Neural cell (in vitro differentiated cells): Measurements from ENCODE around the gene UBE3D. TPM values are rescaled to one million over a fixed set of nuclear protein-coding genes. Genes with fewer than 3 reads are reported as not detected.

Experiments
- H2AFZ ChIP-seq: fragments of 200-600, 300-800 bp; sonication (generic), shearing (Covaris generic); 2 replicates; pipeline ENCODE4 v1.6.0; 2014; ENCODE audit warnings: low read depth, mild to moderate bottlenecking, antibody characterized with exemption, low read length, moderate library complexity
- H3F3A ChIP-seq: fragments of 200-600 bp; shearing (Covaris generic); 2 replicates; pipeline ENCODE4 v1.6.1; 2016; ENCODE audit warnings: mild to moderate bottlenecking, moderate library complexity, mixed read lengths, antibody characterized with exemption, low read length; ENCODE audit not compliant: insufficient read depth, poor library complexity, severe bottlenecking
- H3K27ac ChIP-seq: fragments of 200-600, 300-800 bp; sonication (generic), shearing (Covaris generic); 2 replicates; pipeline ENCODE4 v1.5.1; 2014; ENCODE audit warnings: mild to moderate bottlenecking, low read length, moderate library complexity
- H3K27me3 ChIP-seq: fragments of 300-800, 200-600 bp; sonication (generic), shearing (Covaris generic); 2 replicates; pipeline ENCODE4 v1.6.0; 2014; ENCODE audit warnings: mild to moderate bottlenecking, low read depth, low read length, moderate library complexity; ENCODE audit not compliant: insufficient read depth
- H3K36me3 ChIP-seq: fragments of 300-800, 200-600 bp; sonication (generic), shearing (Covaris generic); 2 replicates; pipeline ENCODE4 v1.5.1; 2014; ENCODE audit warnings: mild to moderate bottlenecking, antibody characterized with exemption, low read length, moderate library complexity; ENCODE audit not compliant: insufficient read depth
- H3K4me2 ChIP-seq: fragments of 300-800, 200-600 bp; sonication (generic), shearing (Covaris generic); 2 replicates; pipeline ENCODE4 v1.6.0; 2014; ENCODE audit warnings: mild to moderate bottlenecking, low read length
- H3K4me3 ChIP-seq: fragments of 300-800, 200-600 bp; sonication (generic), shearing (Covaris generic); 2 replicates; pipeline ENCODE4 v1.5.1; 2014; ENCODE audit warnings: mild to moderate bottlenecking, low read length, moderate library complexity
- H3K79me2 ChIP-seq: fragments of 200-600 bp; shearing (Covaris generic); replicated peaks from 2 replicates; pipeline ENCODE4 v1.6.0; 2014; ENCODE audit warnings: mild to moderate bottlenecking, low read length, moderate library complexity; ENCODE audit not compliant: insufficient read depth
- H3K9ac ChIP-seq: fragments of 300-800, 200-600 bp; sonication (generic), shearing (Covaris generic); 2 replicates; pipeline ENCODE4 v1.6.1; 2016; ENCODE audit warnings: mild to moderate bottlenecking, low read length, mixed read lengths
- H3K9me2 ChIP-seq: fragments of 200-600 bp; shearing (Covaris generic); 2 replicates; pipeline ENCODE4 v1.6.1; 2016; ENCODE audit warnings: mild to moderate bottlenecking, low read length, mixed read lengths; ENCODE audit not compliant: insufficient read depth
- H3K9me3 ChIP-seq: fragments of 200-600, 300-800 bp; sonication (generic), shearing (Covaris generic); 2 replicates; pipeline ENCODE4 v1.6.1; 2016; ENCODE audit warnings: mild to moderate bottlenecking, mixed run types, low read length, moderate library complexity, mixed read lengths
- H4K20me1 ChIP-seq: fragments of 200-600 bp; shearing (Covaris generic); 2 replicates; pipeline ENCODE4 v1.6.1; 2016; ENCODE audit warnings: mild to moderate bottlenecking, mixed run types; ENCODE audit not compliant: insufficient read depth
- CTCF ChIP-seq: fragments of 450-650 bp; IDR thresholded peaks from 2 replicates; pipeline ENCODE4 v1.5.1; 2014; ENCODE audit warnings: antibody characterized with exemption, mild to moderate bottlenecking, moderate library complexity; ENCODE audit not compliant: poor library complexity, severe bottlenecking
- EP300 ChIP-seq: fragments of 450-650 bp; conservative IDR thresholded peaks from 2 replicates; pipeline ENCODE4 v1.6.1; 2014; ENCODE audit warnings: antibody characterized with exemption, mild to moderate bottlenecking, moderate library complexity; ENCODE audit not compliant: poor library complexity, severe bottlenecking
- EZH2 ChIP-seq: fragments of 200-600, 300-800 bp; shearing (Covaris generic), sonication (generic); IDR thresholded peaks from 2 replicates; pipeline ENCODE4 v1.6.1; 2014; ENCODE audit warnings: antibody characterized with exemption, low read length, borderline replicate concordance, mild to moderate bottlenecking; ENCODE audit not compliant: insufficient read depth, poor library complexity, severe bottlenecking
- MXI1 ChIP-seq: fragments of 450-650 bp; conservative IDR thresholded peaks from 2 replicates; pipeline ENCODE4 v1.6.1; 2014; ENCODE audit warnings: antibody characterized with exemption, mild to moderate bottlenecking; ENCODE audit not compliant: poor library complexity, severe bottlenecking
- POLR2AphosphoS5 ChIP-seq: IDR thresholded peaks from 2 replicates; pipeline ENCODE4 v1.6.1; 2012
- RAD21 ChIP-seq: fragments of 450-650 bp; conservative IDR thresholded peaks from 2 replicates; pipeline ENCODE4 v1.6.1; 2014; ENCODE audit warnings: antibody characterized with exemption, mild to moderate bottlenecking, moderate library complexity
- REST ChIP-seq: IDR thresholded peaks from 2 replicates; pipeline ENCODE4 v1.6.1; 2012; ENCODE audit warnings: borderline replicate concordance
- SMC3 ChIP-seq: fragments of 450-650 bp; conservative IDR thresholded peaks from 2 replicates; pipeline ENCODE4 v1.6.1; 2014; ENCODE audit warnings: antibody characterized with exemption, mild to moderate bottlenecking, moderate library complexity; ENCODE audit not compliant: poor library complexity
- TAF1 ChIP-seq: IDR thresholded peaks from 2 replicates; pipeline ENCODE4 v1.6.1; 2012; ENCODE audit warnings: low read depth
- polyA plus RNA-seq: library from polyadenylated mRNA; depleted of rRNA; stranded (reverse); fragments of >200 nt; gene quantifications from 2 replicates; pipeline ENCODE4 v1.2.3, GENCODE V29; 2014

Gene UBE3D
- polyA plus RNA-seq, 1 donor from 2014 or later, result 11.6 TPM

GRCh38 chr6:82917346-82918064, 148.1 kb downstream of the UBE3D start:
- H3K9me2 ChIP-seq, result no peaks in the 10 kb centered on the region
- H3F3A ChIP-seq, result no peaks in the 10 kb centered on the region
- no peaks in the 10 kb centered on the region for H4K20me1 ChIP-seq
- H3K27me3 ChIP-seq, result no peaks in the 10 kb centered on the region
- TF ChIP-seq TAF1 (no peak), EZH2 (no peak), CTCF (no peak), REST (no peak), POLR2AphosphoS5 (no peak), RAD21 (no peak), MXI1 (no peak), EP300 (no peak), SMC3 (no peak)
- no peaks in the 10 kb centered on the region for H3K9me3 ChIP-seq
- H3K4me2 ChIP-seq, result no peak overlapping the region
- H3K79me2 ChIP-seq, result no peaks in the 10 kb centered on the region
- no peak overlapping the region for H3K4me3 ChIP-seq
- H3K36me3 ChIP-seq, result no peaks in the 10 kb centered on the region
- H2AFZ ChIP-seq, result no peak overlapping the region
- H3K27ac ChIP-seq, result no peak overlapping the region
- H3K9ac ChIP-seq, result no peak overlapping the region

GRCh38 chr6:82915666-82916065, 150.0 kb downstream of the UBE3D start:
- no peaks in the 10 kb centered on the region for H3F3A ChIP-seq
- no peaks in the 10 kb centered on the region for H3K79me2 ChIP-seq
- no peak overlapping the region for H3K27ac ChIP-seq
- no peaks in the 10 kb centered on the region for H3K9me2 ChIP-seq
- H3K9me3 ChIP-seq, result no peaks in the 10 kb centered on the region
- no peaks in the 10 kb centered on the region for H4K20me1 ChIP-seq
- TF ChIP-seq EZH2 (no peak), MXI1 (no peak), RAD21 (no peak), POLR2AphosphoS5 (no peak), EP300 (no peak), REST (no peak), CTCF (no peak), TAF1 (no peak), SMC3 (no peak)
- H3K4me2 ChIP-seq, result no peak overlapping the region
- no peak overlapping the region for H3K9ac ChIP-seq
- H3K27me3 ChIP-seq, result no peaks in the 10 kb centered on the region
- H3K4me3 ChIP-seq, result no peak overlapping the region
- no peak overlapping the region for H2AFZ ChIP-seq
- no peaks in the 10 kb centered on the region for H3K36me3 ChIP-seq
